Measurements from ENCODE around the gene MAP7. TPM values are rescaled to one million over a fixed set of nuclear protein-coding genes. Genes with fewer than 3 reads are reported as not detected.

The MAP7 gene
- total and polyA plus RNA-seq, 2 experiments from 2014 or later = 4.1 to 13.8 TPM

DNA sequence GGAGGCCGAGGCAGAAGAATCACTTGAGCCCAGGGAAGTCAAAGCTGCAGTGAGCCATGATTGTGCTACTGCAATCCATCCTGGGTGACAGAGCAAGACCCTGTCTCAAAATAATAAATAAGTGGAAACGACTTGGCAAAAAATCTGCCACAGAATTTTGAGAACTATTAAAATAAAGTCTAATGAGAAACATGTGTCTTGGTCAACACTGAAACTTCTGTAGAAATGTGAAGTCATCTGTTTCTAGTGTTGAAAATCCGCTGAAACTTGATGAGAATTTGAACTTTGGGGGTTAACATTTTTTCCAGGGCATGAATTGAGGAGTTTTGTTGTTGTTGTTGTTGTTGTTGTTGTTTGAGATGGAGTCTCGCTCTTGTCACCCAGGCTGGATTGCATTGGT lies 231.5 kb downstream of the MAP7 start:
- Histone ChIP-seq H3K27me3 (no peaks in the 10 kb centered on the region), H3K9me3 (ENCODE audit: low read depth) (no peaks in the 10 kb centered on the region), H3K4me1 (ENCODE audit: low read depth) (no peaks in the 10 kb centered on the region), H3K4me3 (no peak overlapping the region), H3K27ac (no peak overlapping the region), H3K36me3 (no peaks in the 10 kb centered on the region)
- DNase-seq (ENCODE audit: low read depth in 1 of 2, low spot score in 1 of 2) = no peak
- TF ChIP-seq, protein P1, sequence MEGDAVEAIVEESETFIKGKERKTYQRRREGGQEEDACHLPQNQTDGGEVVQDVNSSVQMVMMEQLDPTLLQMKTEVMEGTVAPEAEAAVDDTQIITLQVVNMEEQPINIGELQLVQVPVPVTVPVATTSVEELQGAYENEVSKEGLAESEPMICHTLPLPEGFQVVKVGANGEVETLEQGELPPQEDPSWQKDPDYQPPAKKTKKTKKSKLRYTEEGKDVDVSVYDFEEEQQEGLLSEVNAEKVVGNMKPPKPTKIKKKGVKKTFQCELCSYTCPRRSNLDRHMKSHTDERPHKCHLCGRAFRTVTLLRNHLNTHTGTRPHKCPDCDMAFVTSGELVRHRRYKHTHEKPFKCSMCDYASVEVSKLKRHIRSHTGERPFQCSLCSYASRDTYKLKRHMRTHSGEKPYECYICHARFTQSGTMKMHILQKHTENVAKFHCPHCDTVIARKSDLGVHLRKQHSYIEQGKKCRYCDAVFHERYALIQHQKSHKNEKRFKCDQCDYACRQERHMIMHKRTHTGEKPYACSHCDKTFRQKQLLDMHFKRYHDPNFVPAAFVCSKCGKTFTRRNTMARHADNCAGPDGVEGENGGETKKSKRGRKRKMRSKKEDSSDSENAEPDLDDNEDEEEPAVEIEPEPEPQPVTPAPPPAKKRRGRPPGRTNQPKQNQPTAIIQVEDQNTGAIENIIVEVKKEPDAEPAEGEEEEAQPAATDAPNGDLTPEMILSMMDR (IDR thresholded peaks at IDR 0.05; ENCODE audit: low read depth, low read length) = no peak

DNA sequence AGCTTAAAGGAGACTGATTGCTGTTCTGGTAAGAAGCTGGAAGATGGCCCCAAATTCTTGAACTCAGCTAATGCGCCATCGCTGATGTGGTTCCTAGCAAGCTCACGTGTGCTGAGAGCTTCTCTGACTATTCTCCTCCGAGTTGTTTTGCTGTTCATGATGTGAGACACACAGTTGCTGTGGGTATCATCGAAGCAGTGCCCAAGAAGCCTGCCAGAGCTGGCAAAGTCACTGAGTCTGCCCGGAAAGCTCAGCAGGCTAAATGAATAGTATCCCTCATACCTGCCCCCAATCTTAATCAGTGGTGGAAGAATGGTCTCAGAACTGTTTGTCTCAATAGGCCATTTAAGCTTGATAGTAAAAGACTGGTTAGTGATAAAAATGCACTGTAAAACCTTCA lies 232.3 kb downstream of the MAP7 start:
- TF ChIP-seq, protein P1 (IDR thresholded peaks at IDR 0.05; ENCODE audit: low read depth, low read length) = no peak
- H3K27me3 ChIP-seq = no peaks in the 10 kb centered on the region
- no peak overlapping the region for H3K27ac ChIP-seq
- no peaks in the 10 kb centered on the region for H3K4me1 ChIP-seq (ENCODE audit: low read depth)
- no peaks in the 10 kb centered on the region for H3K9me3 ChIP-seq (ENCODE audit: low read depth)
- DNase-seq (ENCODE audit: low read depth in 1 of 2, low spot score in 1 of 2) = no peak
- H3K4me3 ChIP-seq = no peak overlapping the region
- no peaks in the 10 kb centered on the region for H3K36me3 ChIP-seq

DNA sequence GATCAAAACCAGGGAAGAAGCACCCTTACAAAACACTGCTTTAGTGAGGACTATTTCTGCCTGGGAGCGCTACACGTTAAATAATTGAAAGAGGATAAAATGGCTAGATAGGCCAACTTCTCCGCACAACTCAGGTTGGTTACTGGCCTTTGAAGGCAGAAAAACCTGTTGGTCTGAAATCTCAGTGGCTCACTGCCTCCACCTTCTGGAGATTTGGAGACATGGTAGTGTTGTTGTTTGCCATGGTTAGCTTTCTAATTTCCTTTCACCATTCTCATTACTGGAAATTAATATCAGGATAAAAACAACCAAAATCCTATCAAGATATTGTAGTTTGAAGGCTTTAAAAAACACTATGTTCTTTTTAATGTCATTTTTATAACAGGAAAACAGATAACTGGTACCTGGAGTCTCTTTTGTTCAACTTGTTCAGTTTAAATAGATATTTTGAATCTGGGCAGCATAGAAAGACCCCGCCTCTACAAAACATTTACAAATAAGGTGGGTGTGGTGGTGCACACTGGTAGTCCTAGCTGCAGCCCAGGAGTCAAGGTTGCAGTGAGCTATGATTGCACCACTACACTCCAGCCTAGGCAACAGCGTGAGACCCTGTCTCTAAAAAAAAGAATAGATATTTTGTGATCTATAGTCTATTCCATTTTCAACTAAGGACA lies 233.1 kb downstream of the MAP7 start:
- Histone ChIP-seq H3K36me3 (no peaks in the 10 kb centered on the region), H3K9me3 (ENCODE audit: low read depth) (no peaks in the 10 kb centered on the region), H3K27ac (no peak overlapping the region), H3K4me3 (no peak overlapping the region), H3K27me3 (no peaks in the 10 kb centered on the region), H3K4me1 (ENCODE audit: low read depth) (no peaks in the 10 kb centered on the region)
- TF ChIP-seq, protein P1 (IDR thresholded peaks at IDR 0.05; ENCODE audit: low read depth, low read length) = peak; percentile 83
- DNase-seq (ENCODE audit: low read depth in 1 of 2, low spot score in 1 of 2) = peak; percentile 77

DNA sequence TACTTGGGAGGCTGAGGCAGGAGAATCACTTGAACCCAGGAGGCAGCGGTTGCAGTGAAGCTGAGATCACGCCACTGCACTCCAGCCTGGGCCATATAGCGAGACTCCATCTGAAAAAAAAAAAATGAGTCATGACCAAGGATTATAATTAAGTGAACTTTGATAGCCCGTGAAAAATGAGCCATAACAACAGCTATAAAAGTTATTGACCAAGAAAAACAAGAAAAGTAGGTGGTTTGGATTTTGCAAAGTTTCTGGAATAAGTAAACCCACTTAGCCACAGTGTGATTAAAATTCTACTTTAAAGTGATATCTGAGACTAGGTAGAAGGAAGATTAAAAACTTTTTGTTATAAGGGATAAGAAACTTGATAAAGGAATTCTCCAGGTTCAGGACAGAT lies 234.6 kb downstream of the MAP7 start:
- no peaks in the 10 kb centered on the region for H3K27me3 ChIP-seq
- no peaks in the 10 kb centered on the region for H3K9me3 ChIP-seq (ENCODE audit: low read depth)
- TF ChIP-seq, protein P1 (IDR thresholded peaks at IDR 0.05; ENCODE audit: low read depth, low read length) = no peak
- no peak overlapping the region for H3K27ac ChIP-seq
- H3K4me1 ChIP-seq (ENCODE audit: low read depth) = no peaks in the 10 kb centered on the region
- no peaks in the 10 kb centered on the region for H3K36me3 ChIP-seq
- H3K4me3 ChIP-seq = no peak overlapping the region
- DNase-seq (ENCODE audit: low read depth in 1 of 2, low spot score in 1 of 2) = no peak

DNA sequence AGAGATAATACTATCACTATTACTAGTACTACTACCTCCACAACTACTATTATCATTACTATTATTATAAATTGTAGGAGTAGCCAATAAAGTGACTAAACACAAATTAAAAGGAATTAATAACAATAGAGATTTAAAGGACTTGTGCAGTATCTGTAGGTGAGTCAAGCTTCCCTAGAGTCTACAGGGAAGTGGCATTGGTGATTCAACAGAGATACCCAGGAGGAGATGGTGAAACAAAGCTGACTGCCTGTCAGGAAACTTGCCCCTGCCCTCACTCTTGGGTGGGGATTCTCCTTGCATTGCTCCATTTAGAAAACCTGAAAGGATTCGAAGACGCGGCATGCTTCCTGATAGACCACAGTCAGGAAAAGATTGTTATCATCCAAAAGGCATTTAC lies 237.2 kb downstream of the MAP7 start:
- no peak overlapping the region for H3K27ac ChIP-seq
- no peaks in the 10 kb centered on the region for H3K9me3 ChIP-seq (ENCODE audit: low read depth)
- H3K27me3 ChIP-seq = no peaks in the 10 kb centered on the region
- no peaks in the 10 kb centered on the region for H3K36me3 ChIP-seq
- no peaks in the 10 kb centered on the region for H3K4me1 ChIP-seq (ENCODE audit: low read depth)
- TF ChIP-seq, protein P1 (IDR thresholded peaks at IDR 0.05; ENCODE audit: low read depth, low read length) = no peak
- no peak overlapping the region for H3K4me3 ChIP-seq
- no peak for DNase-seq (ENCODE audit: low read depth in 1 of 2, low spot score in 1 of 2)
